Uterus (tissue), 2 donors: ENCODE results near the gene VRK2.

Experiments used
- CTCF ChIP-seq, 4 experiments: fragments of 200-600 bp in 2 of 4; fragments of 450-650 bp in 2 of 4; sonication (generic) in 2 of 4; IDR thresholded peaks; one replicate each; pipeline ENCODE4 v1.5.1; 2016 to 2019; ENCODE audit warnings: antibody characterized with exemption in 4 of 4, mild to moderate bottlenecking in 2 of 4, moderate library complexity in 1 of 4
- POLR2A ChIP-seq, 2 donors: fragments of 450-650 bp; IDR thresholded peaks; one replicate each; pipeline ENCODE4 v1.6.1; 2016; ENCODE audit warnings: antibody characterized with exemption in 2 of 2, mild to moderate bottlenecking in 1 of 2, moderate library complexity in 1 of 2

- TF ChIP-seq CTCF (IDR thresholded peaks at IDR 0.05) (no peak), POLR2A (IDR thresholded peaks at IDR 0.05) (no peak)
Measured at GRCh38 chr2:58204195-58204959, 157.8 kb downstream of the VRK2 start.
